Pancreas (tissue), 10 donors: ENCODE data around the gene CMIP. TPM values are rescaled to one million over a fixed set of nuclear protein-coding genes. Genes with fewer than 3 reads are reported as not detected.

ENCODE experiments used
- ATAC-seq, 4 donors: fragments of 200-7000 bp; cut with Tn5 transposase; one replicate each; pipeline versions ENCODE4 v1.8.0 to v1.9.1; 2020; ENCODE audit warnings: mild to moderate bottlenecking in 4 of 4, moderate library complexity in 4 of 4
- DNase-seq, 6 donors: peaks; one replicate each; pipeline ENCODE4 v3.0.0-alpha.2; 2020
- FAIRE-seq: peaks from 2 replicates; lab custom pipeline; 2012; peaks lifted over from hg19 to GRCh38; lab: Jason Lieb, UNC
- H3K27ac ChIP-seq, 4 donors: fragments of 200-600 bp; sonication (generic); 1 replicate in 3 of 4; 2 replicates in 1 of 4; pipeline versions ENCODE4 v1.5.0 to v1.8.0; 2020
- H3K27me3 ChIP-seq, 4 donors: fragments of 200-600 bp; one replicate each; pipeline ENCODE4 v1.8.0; 2021
- H3K36me3 ChIP-seq, 3 donors: fragments of 200-600 bp; sonication (generic) in 1 of 3; one replicate each; pipeline versions ENCODE4 v1.5.0 to v1.8.0; 2020 to 2021
- H3K4me1 ChIP-seq, 3 donors: fragments of 200-600 bp; one replicate each; pipeline ENCODE4 v1.8.0; 2021
- H3K4me3 ChIP-seq, 4 donors: fragments of 200-600 bp; sonication (generic) in 2 of 4; one replicate each; pipeline versions ENCODE4 v1.5.0 to v1.8.0; 2020 to 2021
- H3K9me3 ChIP-seq, 4 donors: fragments of 200-600 bp; one replicate each; pipeline ENCODE4 v1.8.0; 2021
- WGBS, 2 donors: extraction: QIAGEN DNeasy Blood & Tissue Kit; methylation state at CpG; one replicate each; pipeline ENCODE4 v1.1.7; 2013; 5-methylcytosine and 5-hydroxymethylcytosine counted together
- intact Hi-C, 3 donors: fragments of 100-400 bp; cut with DNase I; formaldehyde crosslinking; loops; one replicate each; pipeline versions ENCODE4 v1.11.1 to v1.14.2; 2022
- polyA plus RNA-seq, 2 donors: library from polyadenylated mRNA; stranded (reverse); fragments of 200-250 nt; gene quantifications; one replicate each; pipeline ENCODE4 v1.2.3, GENCODE V29; 2013
- total RNA-seq, 6 donors: library from RNA; stranded (reverse); fragmentation: NEBNext Ultra II Directional in 4 of 6; extraction: Animal tissue kit (Norgen Biotek cat#: 25700) in 4 of 6; gene quantifications; one replicate each; pipeline versions ENCODE4 v1.2.1 to v1.2.4, GENCODE V29; 2021 to 2023
- TF ChIP-seq, protein P1 (sequence below), 4 donors: fragments of 200-600 bp; sonication (generic) in 3 of 4; IDR thresholded peaks; one replicate each; pipeline versions ENCODE4 v1.5.0 to v1.8.0; 2021; ENCODE audit warnings: antibody characterized with exemption in 4 of 4
- donor health status: healthy with polysubstance abuse.
- donor health status: DM: no; HTN: no; CAD: no; lungs with moderate emphysema.
- donor health status: DM: no; HTN: no; CAD: no.
- donor health status: control.
- donor health status: control.
- donor health status: Bipolar disorder and iron deficiency.
- donor health status: DM: yes; HTN: yes; CAD: no.
- donor health status: DM: no; HTN: no; CAD: no.
- donor health status: DM: no; HTN: no; CAD: no.
- donor health status: DM: yes; HTN: yes; CAD: no.

Gene CMIP
- total and polyA plus RNA-seq, 8 donors: 9.7 to 37.0 (median 21.5) TPM

DNA sequence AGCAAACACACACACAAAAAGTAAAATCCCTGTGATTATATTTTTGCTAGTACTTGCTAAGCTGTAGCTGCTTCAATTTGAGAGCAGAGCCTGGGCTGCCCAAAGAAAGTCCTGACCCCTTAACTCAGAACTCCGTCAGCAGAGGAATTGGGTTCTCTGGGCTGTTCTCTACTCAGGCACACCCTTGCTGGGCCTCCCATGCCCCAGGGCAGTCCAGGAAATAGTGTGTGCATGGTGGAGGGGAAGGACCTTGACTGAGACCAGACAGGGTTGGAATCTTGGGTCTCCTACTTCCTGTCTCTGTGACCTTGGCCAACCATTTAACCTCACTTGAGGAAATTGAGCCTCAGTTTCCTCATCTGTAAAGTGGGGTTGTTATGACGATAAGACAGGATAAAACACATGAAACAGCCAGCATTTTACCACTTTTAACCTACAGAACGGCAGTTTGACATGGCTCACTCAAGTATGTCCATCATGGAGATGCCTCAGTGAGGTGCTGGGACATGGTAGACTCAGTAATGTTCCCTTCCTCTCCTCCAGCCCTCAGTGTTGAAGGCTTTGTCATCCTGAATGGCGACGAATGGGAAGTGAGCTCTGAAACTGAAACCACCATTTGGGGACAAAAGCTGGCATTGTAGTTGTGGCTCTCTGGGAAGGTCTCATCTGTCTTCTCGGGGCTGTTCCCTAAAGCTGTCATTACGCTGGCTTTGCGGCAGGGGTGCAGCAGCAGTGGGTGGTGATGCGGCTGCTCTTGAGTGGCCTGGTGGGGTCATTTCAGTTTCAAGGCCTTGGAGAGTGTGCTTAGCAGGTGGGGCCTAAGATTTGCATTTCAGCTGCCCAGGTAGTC, 74.9 kb downstream of the CMIP start:
- peak in 1 of 4 donors; percentile 23 for ATAC-seq
- H3K9me3 ChIP-seq: no peaks in the 10 kb centered on the region
- no peak overlapping the region for H3K4me3 ChIP-seq
- intact Hi-C loops: no loop called here
- FAIRE-seq: no peak
- H3K4me1 ChIP-seq: peaks cover 0 to 5% (median 0%) of the 10 kb centered on the region in 3 donors
- 82% methylated on average over 9 of the region's 9 CpGs for WGBS, 2 donors
- H3K27ac ChIP-seq: no peak overlapping the region
- no peaks in the 10 kb centered on the region for H3K36me3 ChIP-seq
- no peaks in the 10 kb centered on the region for H3K27me3 ChIP-seq
- TF ChIP-seq, protein P1, sequence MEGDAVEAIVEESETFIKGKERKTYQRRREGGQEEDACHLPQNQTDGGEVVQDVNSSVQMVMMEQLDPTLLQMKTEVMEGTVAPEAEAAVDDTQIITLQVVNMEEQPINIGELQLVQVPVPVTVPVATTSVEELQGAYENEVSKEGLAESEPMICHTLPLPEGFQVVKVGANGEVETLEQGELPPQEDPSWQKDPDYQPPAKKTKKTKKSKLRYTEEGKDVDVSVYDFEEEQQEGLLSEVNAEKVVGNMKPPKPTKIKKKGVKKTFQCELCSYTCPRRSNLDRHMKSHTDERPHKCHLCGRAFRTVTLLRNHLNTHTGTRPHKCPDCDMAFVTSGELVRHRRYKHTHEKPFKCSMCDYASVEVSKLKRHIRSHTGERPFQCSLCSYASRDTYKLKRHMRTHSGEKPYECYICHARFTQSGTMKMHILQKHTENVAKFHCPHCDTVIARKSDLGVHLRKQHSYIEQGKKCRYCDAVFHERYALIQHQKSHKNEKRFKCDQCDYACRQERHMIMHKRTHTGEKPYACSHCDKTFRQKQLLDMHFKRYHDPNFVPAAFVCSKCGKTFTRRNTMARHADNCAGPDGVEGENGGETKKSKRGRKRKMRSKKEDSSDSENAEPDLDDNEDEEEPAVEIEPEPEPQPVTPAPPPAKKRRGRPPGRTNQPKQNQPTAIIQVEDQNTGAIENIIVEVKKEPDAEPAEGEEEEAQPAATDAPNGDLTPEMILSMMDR (IDR thresholded peaks at IDR 0.05): no peak
- DNase-seq: peak in 1 of 6 donors; percentile 21

DNA sequence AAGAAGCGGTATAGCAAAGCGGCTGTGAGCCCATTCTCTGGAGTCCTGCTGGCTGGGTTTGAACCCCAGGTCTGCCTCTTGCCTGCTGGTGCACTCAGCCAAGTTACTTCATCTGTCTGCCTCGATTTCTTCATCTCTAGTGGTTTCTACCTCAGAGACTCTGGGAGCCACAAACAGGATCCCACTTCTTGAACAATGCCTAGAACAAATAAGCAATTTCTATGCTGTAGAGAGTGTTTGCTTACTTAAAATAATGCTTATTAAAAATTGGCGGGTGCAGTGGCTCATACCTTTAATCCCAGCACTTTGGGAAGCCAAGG, 75.5 kb downstream of the CMIP start:
- Histone ChIP-seq H3K4me3 (no peak overlapping the region), H3K36me3 (no peaks in the 10 kb centered on the region), H3K27me3 (no peaks in the 10 kb centered on the region), H3K4me1 (peaks cover 0 to 5% (median 0%) of the 10 kb centered on the region in 3 donors), H3K9me3 (no peaks in the 10 kb centered on the region), H3K27ac (no peak overlapping the region)
- DNase-seq (no peak), ATAC-seq (no peak), FAIRE-seq (no peak)
- intact Hi-C loops: no loop called here
- WGBS, 2 donors: 94 to 95% methylated on average over 4 of the region's 4 CpGs
- TF ChIP-seq, protein P1 (IDR thresholded peaks at IDR 0.05): no peak

DNA sequence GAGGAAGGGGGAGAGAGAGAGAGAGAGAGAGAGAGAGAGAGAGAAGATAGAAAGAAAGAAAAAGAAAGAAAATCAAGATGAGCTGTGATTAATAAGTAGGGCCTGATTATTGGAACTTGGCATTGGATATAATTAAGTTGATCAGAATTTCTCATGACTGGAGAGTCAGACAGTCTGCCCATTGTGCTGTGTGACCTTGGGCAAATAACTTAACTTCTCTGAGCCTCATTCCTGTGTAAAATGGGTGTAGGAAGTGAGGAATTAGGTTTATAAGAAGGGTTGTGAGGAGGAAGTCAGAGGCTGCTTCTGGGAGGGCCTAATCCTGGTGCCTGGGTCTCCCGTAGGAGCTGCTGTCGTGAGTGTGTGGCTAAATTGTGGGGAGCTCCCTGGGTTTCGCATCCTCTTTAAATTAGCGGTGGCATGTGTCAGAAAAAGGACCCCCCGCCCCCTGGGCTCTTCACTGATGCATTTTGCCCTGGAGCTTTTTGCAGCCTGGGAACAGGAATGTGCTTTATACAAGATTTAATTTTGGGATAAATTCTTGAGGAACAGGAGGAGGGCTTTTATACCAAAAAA, 76.0 kb downstream of the CMIP start:
- FAIRE-seq (no peak), DNase-seq (no peak), ATAC-seq (no peak)
- intact Hi-C loops: no loop called here
- TF ChIP-seq, protein P1 (IDR thresholded peaks at IDR 0.05): no peak
- 74 to 77% methylated on average over 5 of the region's 5 CpGs for WGBS, 2 donors
- H3K4me3 ChIP-seq: no peak overlapping the region
- H3K4me1 ChIP-seq: peaks cover 0 to 5% (median 0%) of the 10 kb centered on the region in 3 donors
- H3K27ac ChIP-seq: no peak overlapping the region
- no peaks in the 10 kb centered on the region for H3K36me3 ChIP-seq
- no peaks in the 10 kb centered on the region for H3K27me3 ChIP-seq
- H3K9me3 ChIP-seq: no peaks in the 10 kb centered on the region

DNA sequence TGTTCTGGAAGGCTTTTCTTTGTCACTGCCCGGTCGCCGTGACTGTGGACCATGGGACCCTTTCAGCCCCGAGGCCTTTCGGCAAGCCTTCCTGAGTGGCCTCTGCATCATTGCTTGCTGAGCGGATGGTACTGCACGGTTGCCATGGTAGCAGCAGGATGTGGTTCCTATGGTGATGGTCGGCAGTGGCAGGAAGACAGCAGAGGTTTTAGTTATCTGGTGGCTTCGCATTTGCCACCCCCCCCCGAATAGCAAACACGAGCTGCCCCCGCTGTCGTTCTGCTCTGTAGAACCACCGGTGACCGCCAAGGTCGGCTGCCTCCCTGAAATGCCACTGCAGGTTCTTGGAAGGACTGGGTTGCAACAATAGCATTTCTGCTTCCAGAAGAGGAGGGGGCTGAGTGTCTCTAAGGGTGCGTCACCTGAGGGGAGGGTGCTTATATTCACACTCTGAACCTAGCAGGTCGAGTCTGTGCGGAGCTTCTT, 76.6 kb downstream of the CMIP start:
- no peak overlapping the region for H3K27ac ChIP-seq
- intact Hi-C loops: no loop called here
- peak in 1 of 6 donors; percentile 35 for DNase-seq

More for the DNA sequence above, 76.6 kb downstream of the CMIP start:
- Histone ChIP-seq H3K36me3 (no peaks in the 10 kb centered on the region), H3K4me1 (peaks cover 0 to 6% (median 0%) of the 10 kb centered on the region in 3 donors), H3K4me3 (no peak overlapping the region), H3K27me3 (no peaks in the 10 kb centered on the region), H3K9me3 (no peaks in the 10 kb centered on the region)
- ATAC-seq (peak in 3 of 4 donors; percentile 9 to 28 (median 17)), FAIRE-seq (no peak)
- WGBS, 2 donors: 82% methylated on average over 19 of the region's 19 CpGs
- TF ChIP-seq, protein P1 (IDR thresholded peaks at IDR 0.05): no peak
